ENCODE results near the gene AMBN.

AMBN gene

GRCh38 chr4:70589785-70590184 is 2.3 kb upstream of the AMBN start:
- TF ChIP-seq CEBPB (IDR thresholded peaks at IDR 0.05): no peak
- no peak for TF ChIP-seq CREB1 (IDR thresholded peaks at IDR 0.05; ENCODE audit: low read depth)
- TF ChIP-seq YY1 (IDR thresholded peaks at IDR 0.05; ENCODE audit: low read depth): no peak
- no peak for TF ChIP-seq FOXM1 (IDR thresholded peaks at IDR 0.05; ENCODE audit: borderline replicate concordance, low read depth)
- TF ChIP-seq EP300 (IDR thresholded peaks at IDR 0.05; ENCODE audit: borderline replicate concordance): no peak

- no peak for TF ChIP-seq TCF12 (IDR thresholded peaks at IDR 0.05; ENCODE audit: low read depth)
- TF ChIP-seq ZBTB7A (IDR thresholded peaks at IDR 0.05; ENCODE audit: low read depth): no peak
- TF ChIP-seq, protein P1, sequence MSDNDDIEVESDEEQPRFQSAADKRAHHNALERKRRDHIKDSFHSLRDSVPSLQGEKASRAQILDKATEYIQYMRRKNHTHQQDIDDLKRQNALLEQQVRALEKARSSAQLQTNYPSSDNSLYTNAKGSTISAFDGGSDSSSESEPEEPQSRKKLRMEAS (IDR thresholded peaks at IDR 0.05): no peak
- no peak for TF ChIP-seq CREB1 (IDR thresholded peaks at IDR 0.05; ENCODE audit: low read depth)
- no peak for TF ChIP-seq FOXM1 (IDR thresholded peaks at IDR 0.05; ENCODE audit: borderline replicate concordance, low read depth)
- TF ChIP-seq RAD21 (IDR thresholded peaks at IDR 0.05; ENCODE audit: low read depth): no peak
- TF ChIP-seq USF1 (IDR thresholded peaks at IDR 0.05): no peak
- no peak for TF ChIP-seq NFIC (IDR thresholded peaks at IDR 0.05)
- no peak for TF ChIP-seq TAF1 (IDR thresholded peaks at IDR 0.05; ENCODE audit: low read depth)
- TF ChIP-seq, protein P2, sequence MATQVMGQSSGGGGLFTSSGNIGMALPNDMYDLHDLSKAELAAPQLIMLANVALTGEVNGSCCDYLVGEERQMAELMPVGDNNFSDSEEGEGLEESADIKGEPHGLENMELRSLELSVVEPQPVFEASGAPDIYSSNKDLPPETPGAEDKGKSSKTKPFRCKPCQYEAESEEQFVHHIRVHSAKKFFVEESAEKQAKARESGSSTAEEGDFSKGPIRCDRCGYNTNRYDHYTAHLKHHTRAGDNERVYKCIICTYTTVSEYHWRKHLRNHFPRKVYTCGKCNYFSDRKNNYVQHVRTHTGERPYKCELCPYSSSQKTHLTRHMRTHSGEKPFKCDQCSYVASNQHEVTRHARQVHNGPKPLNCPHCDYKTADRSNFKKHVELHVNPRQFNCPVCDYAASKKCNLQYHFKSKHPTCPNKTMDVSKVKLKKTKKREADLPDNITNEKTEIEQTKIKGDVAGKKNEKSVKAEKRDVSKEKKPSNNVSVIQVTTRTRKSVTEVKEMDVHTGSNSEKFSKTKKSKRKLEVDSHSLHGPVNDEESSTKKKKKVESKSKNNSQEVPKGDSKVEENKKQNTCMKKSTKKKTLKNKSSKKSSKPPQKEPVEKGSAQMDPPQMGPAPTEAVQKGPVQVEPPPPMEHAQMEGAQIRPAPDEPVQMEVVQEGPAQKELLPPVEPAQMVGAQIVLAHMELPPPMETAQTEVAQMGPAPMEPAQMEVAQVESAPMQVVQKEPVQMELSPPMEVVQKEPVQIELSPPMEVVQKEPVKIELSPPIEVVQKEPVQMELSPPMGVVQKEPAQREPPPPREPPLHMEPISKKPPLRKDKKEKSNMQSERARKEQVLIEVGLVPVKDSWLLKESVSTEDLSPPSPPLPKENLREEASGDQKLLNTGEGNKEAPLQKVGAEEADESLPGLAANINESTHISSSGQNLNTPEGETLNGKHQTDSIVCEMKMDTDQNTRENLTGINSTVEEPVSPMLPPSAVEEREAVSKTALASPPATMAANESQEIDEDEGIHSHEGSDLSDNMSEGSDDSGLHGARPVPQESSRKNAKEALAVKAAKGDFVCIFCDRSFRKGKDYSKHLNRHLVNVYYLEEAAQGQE (IDR thresholded peaks at IDR 0.05; ENCODE audit: low read depth): no peak
- TF ChIP-seq YY1 (IDR thresholded peaks at IDR 0.05; ENCODE audit: low read depth): no peak
- no peak for TF ChIP-seq EGR1 (IDR thresholded peaks at IDR 0.05)
- no peak for TF ChIP-seq EP300 (IDR thresholded peaks at IDR 0.05; ENCODE audit: borderline replicate concordance)
Measured at GRCh38 chr4:70594196-70594595, 2.1 kb downstream of the AMBN start.

DNA sequence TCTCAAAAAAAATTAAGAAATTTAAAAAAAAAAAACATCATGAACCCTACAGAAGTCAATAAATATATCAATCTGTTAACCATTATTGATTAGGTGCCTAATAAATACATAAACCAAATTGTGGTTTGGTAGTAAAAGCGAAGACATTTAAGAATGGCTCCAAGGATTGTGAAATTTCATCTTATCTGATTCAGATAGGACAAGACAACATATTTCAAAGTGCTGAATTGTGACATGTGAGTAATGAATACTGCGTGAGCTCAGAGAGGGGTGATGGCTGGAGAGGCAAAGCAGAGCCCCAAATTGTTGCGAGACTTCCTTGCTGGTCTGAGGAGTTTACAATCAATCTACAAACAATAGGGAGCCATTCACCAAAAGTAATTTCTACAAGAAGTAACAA is 8.2 kb downstream of the AMBN start:
- TF ChIP-seq TCF12 (IDR thresholded peaks at IDR 0.05; ENCODE audit: low read depth): no peak
- TF ChIP-seq FOXM1 (IDR thresholded peaks at IDR 0.05; ENCODE audit: borderline replicate concordance, low read depth): no peak
- no peak for TF ChIP-seq USF1 (IDR thresholded peaks at IDR 0.05)
- TF ChIP-seq, protein P2 (IDR thresholded peaks at IDR 0.05; ENCODE audit: low read depth): no peak
- no peak for TF ChIP-seq CEBPB (IDR thresholded peaks at IDR 0.05)
- TF ChIP-seq YY1 (IDR thresholded peaks at IDR 0.05; ENCODE audit: low read depth): no peak
- no peak for TF ChIP-seq CREB1 (IDR thresholded peaks at IDR 0.05; ENCODE audit: low read depth)
- TF ChIP-seq RAD21 (IDR thresholded peaks at IDR 0.05; ENCODE audit: low read depth): no peak
- TF ChIP-seq ZBTB7A (IDR thresholded peaks at IDR 0.05; ENCODE audit: low read depth): no peak
- TF ChIP-seq TAF1 (IDR thresholded peaks at IDR 0.05; ENCODE audit: low read depth): no peak
- no peak for TF ChIP-seq TEAD4 (IDR thresholded peaks at IDR 0.05)
- TF ChIP-seq NFIC (IDR thresholded peaks at IDR 0.05): no peak
- TF ChIP-seq EP300 (IDR thresholded peaks at IDR 0.05; ENCODE audit: borderline replicate concordance): no peak
- no peak for TF ChIP-seq EGR1 (IDR thresholded peaks at IDR 0.05)
- TF ChIP-seq, protein P1 (IDR thresholded peaks at IDR 0.05): no peak

GRCh38 chr4:70600977-70601376 is 8.9 kb downstream of the AMBN start:
- no peak for TF ChIP-seq RAD21 (IDR thresholded peaks at IDR 0.05; ENCODE audit: low read depth)
- TF ChIP-seq, protein P2 (IDR thresholded peaks at IDR 0.05; ENCODE audit: low read depth): no peak
- TF ChIP-seq USF1 (IDR thresholded peaks at IDR 0.05): no peak
- no peak for TF ChIP-seq TEAD4 (IDR thresholded peaks at IDR 0.05)
- TF ChIP-seq TCF12 (IDR thresholded peaks at IDR 0.05; ENCODE audit: low read depth): no peak
- no peak for TF ChIP-seq EP300 (IDR thresholded peaks at IDR 0.05; ENCODE audit: borderline replicate concordance)
- TF ChIP-seq, protein P1 (IDR thresholded peaks at IDR 0.05): no peak
- TF ChIP-seq CEBPB (IDR thresholded peaks at IDR 0.05): no peak
- no peak for TF ChIP-seq YY1 (IDR thresholded peaks at IDR 0.05; ENCODE audit: low read depth)

Data from Ishikawa (cell line).